NCI-H2029 treated with DMSO at 0.1 percent for 48 hours (cell line): ENCODE measurements around the gene BDH1.
"Not testable (repeated sequence)": the region's sequence is repeated elsewhere in the genome, so short reads cannot be mapped to it uniquely, and the experiment has no call there.

Experiments
- DNase-seq: peaks from one replicate; lab custom pipeline; 2025; lab: John Stamatoyannopoulos, UW

BDH1 gene, protein sequence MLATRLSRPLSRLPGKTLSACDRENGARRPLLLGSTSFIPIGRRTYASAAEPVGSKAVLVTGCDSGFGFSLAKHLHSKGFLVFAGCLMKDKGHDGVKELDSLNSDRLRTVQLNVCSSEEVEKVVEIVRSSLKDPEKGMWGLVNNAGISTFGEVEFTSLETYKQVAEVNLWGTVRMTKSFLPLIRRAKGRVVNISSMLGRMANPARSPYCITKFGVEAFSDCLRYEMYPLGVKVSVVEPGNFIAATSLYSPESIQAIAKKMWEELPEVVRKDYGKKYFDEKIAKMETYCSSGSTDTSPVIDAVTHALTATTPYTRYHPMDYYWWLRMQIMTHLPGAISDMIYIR

DNA sequence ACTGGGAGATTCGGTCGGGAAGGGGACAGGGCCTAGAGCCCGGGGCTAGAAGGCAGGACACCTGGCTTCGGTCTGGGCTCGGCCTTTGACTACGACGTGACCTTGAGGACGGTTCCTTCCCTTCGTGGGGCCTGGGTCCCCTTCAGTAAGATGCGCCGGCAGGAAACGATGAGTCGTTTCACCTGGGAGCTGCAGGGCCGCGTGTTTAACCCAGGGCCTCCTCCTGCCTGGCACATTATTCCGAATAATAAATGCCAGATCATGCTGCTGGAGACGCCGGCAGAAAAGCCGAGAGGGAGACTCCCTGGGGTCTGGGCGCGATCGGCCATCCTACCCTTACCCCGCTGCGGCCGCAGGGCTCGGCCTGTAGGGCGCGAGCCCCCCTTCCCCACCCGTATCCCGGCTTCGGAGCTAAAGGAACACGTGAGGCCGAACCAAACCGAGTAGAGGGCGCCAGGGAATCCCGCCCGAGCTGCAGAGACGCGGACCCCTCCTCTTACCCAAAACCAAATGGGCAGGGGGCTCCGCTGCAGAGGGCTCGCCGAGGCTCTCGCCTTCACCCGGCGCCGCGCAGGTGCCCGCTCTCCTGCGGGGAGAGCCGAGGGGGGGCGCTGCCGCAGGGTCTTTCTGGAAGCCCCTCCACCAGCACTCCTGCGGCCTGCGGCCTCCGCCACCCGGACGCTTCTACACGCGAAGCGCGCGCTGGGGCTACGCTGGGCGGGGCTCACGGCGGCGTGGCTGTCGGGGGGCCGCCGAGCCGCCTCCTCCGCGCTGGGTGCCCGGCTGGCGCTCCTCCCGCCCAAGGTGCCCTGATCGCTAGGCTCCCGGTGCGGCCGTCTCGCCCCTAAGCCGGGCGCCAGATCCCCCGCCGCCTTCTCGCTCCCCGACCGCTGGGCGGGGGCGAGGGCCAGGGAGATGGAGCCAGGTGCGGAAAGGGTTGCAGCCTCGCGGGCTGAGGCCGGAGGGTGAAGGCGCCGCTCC is at the start of gene BDH1:
BDH1 (minus strand) TSS at position 688 of the 981 bp plus-strand sequence. CDS start 9,525 bp downstream, outside the sequence.
- DNase-seq = no peak

DNA sequence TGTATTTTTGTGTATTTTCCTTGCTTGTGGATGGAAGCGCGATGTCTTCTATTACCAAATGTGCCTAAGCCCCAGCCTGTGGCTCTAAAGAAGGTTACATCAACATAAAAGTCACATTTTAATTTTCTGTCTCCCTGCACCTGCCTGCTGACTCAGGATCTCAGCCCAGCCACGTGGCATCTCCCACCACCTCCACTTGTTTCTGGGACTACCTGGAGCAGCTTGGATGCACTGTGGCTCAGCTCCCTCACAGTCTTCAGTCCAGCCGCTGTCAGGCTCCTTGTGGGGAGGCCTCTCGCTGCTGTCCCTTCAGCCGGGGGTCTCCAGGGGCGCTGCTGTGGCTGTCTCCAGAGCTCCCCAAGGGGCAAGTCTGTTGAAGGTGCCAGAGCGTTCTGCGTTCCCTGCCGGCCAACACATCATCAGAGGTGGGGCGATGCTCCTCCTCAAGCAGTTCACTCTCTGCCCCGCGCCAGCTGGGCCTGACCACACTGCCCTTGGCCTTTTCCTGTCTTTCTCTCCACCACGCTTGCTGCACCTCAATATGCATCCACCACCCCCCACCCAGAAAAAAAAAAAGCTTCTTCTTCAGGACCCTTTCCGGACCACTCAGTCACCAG is 47.7 kb upstream of the BDH1 start:
- no peak for DNase-seq

DNA sequence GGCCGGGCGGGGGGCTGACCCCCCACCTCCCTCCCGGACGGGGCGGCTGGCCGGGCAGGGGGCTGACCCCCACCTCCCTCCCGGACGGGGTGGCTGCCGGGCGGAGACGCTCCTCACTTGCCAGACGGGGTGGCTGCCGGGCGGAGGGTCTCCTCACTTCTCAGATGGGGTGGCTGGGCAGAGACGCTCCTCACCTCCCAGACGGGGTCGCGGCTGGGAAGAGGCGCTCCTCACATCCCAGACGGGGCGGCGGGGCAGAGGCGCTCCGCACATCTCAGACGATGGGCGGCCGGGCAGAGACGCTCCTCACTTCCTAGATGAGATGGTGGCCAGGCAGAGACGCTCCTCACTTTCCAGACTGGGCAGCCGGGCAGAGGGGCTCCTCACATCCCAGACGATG is 46.6 kb upstream of the BDH1 start:
- DNase-seq = not testable (repeated sequence)

DNA sequence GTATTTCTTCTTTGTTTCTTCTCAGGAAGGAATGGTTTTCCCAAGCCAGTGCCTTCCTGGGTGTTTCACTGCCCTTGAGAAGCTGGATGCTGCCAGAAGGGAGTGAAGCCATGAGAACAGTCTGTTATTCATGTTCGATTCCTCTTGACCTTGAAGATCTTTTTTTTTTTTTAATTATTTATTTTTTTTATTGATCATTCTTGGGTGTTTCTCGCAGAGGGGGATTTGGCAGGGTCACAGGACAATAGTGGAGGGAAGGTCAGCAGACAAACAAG is 45.7 kb upstream of the BDH1 start:
- not testable (repeated sequence) for DNase-seq

DNA sequence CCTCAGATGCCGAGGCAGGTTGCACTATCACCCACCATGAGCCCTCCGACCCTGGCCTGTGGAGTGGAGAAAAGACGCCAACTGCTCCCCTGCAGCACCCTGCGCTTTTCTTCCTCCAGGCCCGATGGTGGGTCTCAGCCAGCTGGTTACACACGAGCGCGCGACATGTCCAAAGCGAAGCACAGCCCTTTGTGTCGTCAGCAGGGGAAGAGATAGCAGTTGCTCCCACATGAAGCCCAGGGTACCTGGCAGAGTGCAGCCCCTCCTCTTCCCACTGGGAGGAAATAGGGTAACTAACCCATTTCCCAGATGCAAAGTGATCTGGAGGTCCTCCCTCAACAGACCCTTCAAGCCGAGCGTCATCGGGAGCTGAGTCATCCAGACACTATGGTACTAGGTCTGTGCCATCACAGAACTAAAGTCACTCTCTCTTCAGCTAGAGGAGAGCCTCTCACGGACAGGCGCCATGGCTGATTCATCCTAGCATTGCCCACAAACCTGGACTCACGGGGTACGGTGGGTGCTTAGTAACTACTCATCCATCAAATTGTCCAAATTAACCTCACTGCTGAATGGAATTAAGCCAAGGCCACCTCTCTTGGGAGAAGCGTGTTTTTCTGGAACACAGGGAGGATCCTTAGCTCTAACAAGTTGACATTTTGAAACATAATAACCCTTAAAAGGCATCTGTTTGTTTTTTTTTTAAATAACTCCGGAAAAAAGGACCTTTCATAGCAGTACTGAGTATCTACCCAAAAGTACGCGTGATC is 45.2 kb upstream of the BDH1 start:
- DNase-seq = no peak

DNA sequence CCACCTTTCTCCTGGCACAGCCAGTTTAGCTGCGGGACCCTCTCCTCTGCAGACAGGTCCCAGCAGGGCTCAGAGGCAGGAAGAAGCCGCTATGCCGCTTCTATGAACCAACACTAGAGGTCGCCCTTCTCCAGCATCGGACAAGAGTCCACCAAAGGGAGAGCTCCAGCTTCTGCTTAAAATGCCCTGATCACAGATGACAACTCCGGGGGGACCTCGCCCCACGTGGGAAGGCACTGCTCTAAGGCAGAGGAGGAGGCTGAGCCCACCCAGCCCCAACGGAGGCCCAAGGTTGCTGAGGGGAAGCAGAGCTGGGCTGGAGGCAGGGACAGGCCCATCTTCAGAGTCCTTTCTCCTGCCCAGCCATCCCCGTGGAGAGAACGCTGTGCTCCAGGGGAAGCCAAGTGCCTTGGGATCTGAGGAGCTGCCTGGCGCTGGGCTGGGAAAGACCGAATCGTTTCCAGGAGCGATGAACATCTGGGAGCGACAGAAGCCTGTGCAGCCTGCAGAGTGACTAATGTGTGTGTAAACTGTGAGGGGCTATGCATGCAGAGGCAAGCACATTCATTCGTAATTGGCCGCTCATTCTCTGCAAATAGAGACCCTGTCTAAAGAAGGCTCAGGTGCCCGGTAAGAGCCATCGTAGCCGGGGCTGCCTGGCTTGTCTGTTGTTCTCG is 43.5 kb upstream of the BDH1 start:
- DNase-seq = no peak

DNA sequence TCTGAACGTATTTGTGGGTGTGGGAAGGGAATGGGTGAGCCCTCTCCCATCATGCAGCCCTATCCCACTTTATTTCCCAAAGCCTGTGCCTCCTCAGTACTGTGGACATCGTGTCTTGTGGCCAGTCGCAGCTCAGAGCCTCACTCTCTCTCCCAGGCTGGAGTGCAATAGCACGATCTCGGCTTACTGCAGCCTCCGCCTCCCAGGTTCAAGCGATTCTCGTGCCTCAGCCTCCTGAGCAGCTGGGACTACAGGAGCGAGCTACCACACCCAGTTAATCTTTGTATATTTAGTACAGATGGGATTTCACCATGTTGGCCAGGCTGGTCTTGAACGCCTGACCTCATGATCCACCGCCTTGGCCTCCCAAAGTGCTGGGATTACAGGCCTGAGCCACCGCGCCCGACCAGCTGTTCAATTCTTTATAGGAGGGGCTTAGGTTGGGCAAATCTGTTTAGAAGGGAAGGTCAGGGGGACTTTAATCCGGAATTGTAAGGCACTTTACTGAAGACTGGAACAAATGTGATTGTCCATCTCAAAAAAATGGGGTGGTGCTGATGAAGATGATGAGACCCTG is 42.7 kb upstream of the BDH1 start:
- no peak for DNase-seq

DNA sequence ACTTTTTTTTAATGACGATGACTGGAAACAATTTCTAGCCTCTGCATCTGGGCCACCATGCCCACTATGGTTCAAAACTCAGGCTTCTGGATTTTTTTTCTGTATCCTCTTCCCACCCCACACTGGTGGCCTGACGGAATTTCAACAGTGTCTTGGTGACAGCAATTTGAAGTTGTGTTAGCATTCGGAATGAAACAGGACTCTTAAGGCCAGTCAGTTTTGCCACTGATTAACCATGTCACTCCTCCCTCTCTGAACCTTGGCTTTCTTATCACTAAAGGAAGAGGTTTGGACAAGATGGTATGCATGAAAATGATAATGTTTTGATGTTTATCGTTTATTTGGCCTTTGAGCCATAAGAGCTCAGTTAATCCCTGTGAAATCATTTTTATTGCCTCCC is 41.6 kb upstream of the BDH1 start:
- no peak for DNase-seq

DNA sequence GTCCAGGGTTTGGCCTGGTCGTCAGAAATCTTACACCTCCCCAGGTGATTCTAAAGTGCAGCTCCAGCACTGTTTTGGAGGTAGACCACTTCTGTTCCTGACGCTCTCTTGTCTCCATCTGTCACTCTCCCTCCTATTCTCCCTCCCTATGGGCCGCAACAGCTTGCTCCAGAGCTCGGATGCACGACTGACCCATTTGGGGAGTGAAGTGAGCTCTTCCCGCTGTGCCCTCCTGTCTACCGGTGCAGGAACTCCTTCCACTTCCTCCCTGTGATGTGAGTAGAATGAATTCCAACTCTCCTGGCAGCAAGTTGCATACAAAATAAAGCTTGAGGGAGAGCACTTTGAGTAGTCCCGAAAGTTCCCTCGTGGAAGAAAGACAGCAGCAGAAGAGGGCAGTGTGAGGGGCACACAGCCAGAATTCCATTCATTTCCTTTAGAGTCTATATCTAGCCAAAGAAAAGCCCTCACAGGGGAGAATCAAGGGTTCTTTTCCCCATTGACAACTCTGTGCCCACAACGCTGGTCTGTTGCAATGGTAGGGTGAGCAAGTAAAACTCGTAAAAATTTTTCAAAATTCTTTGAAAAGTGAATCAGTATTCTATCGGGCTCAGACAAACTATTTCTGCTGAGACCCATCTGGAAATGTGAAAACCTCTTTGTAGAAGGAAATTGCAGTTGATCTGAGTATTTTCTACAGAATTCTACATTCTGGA is 39.9 kb upstream of the BDH1 start:
- no peak for DNase-seq

DNA sequence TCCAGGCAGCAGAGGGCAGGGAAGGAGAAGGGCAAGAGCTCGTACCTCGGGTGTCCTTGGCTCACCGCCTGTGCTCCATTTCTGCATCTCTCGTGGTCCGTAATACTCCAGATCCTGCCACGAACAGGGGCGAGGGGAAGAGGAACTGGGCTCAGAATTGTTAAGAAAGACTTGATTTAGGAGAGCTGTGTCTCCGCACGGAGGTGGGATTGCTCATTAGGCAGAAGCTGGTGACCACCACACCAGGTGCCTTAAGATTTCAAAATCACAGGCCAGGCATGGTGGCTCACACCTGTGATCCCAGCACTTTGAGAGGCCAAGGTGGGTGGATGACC is 37.2 kb upstream of the BDH1 start:
- no peak for DNase-seq

DNA sequence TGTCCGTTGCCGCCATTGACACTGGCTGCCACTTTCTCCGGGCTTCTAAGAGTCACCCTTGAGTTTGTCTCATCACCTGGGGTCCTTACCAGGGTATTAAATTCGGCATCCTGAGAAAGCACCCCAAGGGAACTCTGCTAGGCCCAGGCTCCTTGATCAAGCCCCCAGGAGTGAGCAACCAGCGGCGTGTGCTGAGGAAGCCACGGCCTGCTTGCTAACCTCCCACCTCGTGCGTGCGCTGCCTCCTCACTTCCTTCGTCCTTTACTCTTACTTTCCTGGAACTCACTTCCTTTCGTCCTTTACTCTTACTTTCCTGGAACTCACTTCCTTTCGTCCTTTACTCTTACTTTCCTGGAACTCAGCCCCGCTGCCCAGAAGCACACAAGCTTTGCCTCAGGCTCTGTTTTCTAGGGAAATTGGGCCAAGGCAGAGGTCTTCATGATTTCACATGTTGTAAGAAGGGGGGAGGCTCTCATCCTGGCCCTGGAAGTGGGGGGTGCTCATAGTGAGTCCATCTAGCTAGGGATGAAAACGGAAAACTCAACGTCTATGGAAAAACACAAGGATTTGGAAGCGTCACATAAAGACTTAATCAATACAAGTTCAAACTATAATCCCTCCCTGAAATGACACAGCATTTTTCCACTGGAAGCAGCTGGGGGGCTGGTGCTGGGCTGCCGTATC is 36.7 kb upstream of the BDH1 start:
- DNase-seq = no peak

DNA sequence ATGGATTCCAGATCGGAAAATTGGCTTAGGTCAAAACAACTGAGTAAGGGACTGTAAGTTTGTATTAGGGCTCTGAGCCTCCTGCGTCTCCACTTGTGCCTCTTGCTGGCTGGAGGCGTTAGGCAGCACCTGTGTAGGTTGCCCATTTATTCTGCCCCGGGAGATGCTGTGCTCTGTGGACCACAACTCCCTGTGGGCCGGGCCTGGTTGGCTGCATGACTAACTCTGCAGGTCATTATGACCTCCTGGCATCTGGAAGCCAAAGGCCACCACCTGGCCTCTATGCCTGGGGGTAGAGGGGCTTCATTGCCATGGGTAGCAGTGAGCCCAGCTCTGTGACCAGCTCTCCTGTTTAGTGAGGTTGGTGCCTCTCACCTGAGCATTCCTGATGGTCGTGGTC is 36.0 kb upstream of the BDH1 start:
- DNase-seq = no peak

DNA sequence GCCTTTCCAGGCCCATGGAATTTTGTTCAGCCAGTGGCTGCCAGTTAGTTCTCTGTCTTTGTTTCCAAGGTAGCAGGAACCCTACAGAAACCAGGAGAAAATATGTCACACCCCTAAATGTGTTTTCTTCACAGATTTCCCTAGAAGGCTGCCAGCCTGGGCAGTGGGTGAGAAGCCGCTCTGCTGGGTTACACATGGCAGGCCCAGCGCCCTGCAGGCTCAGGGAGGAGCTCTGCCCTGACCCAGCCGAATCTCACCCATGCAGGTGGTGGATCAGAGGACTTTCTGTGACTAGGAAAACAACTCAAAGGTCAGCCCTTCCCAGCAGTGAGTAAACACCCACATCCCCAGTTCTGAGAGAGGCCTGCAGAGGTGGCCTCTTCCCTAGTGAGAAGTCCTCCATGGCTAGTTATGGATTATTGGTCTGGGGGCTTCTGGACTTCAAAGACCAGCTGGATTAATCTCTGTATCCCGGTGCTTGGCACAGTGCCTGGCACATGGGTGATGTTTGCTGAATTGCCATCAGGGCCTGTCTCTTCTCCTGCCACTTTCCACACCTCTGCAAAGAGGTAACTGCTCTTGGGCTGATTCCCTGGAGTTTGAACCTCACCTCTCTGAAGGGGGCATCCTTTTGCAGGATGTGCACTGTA is 34.7 kb upstream of the BDH1 start:
- no peak for DNase-seq

DNA sequence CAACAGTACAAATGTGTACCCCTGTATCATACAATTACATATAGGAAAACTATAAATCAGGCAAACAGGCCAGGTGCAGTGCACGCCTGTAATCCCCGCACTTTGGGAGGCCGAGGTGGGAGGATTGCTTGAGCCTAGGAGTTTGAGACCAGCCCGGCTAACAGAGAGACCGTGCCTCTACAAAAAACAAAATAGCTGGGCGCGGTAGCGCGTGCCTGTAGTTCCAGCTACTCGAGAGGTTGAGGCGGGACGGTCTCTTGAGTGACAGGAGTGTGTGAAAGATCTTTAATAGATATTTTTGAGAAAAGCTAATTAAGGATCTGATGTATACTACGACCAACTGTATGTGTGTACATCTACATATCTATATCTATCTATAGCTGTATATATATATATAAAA is 33.8 kb upstream of the BDH1 start:
- DNase-seq = no peak

DNA sequence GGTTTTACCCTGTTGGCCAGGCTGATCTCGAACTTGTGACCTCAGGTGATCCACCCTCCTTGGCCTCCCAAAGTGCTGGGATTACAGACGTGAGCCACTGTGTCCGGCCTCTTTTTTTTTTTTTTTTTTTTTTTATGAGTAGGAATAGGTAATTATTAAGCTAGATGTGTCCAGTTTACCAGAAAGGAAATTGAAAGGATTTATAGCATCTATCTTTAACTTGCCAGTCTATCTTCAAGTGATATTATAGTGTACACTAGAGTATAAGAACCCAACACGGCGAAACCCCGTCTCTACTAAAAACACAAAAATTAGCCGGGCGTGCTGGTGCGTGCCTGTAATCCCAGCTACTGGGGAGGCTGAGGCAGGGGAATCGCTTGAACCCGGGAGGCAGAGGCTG is 31.0 kb upstream of the BDH1 start:
- not testable (repeated sequence) for DNase-seq

DNA sequence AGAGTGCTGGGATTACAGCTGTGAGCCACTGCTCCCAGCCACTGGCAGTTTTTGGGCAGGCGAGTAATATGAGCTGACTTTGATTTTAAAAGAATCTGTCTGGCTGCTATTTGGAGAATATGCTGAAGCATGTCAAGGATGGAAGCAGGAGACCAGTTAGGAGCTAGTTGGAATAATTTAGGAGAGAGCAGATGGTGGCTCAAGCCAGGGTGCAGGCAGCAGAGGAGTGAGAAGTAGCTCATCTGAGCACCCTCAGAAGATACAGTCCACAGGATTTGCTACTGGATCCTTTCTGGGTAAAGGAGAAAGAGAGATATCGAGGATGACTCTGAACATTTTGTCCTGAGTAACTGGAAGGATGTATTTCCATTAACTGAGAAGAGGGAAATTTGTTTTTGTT is 30.4 kb upstream of the BDH1 start:
- no peak for DNase-seq

DNA sequence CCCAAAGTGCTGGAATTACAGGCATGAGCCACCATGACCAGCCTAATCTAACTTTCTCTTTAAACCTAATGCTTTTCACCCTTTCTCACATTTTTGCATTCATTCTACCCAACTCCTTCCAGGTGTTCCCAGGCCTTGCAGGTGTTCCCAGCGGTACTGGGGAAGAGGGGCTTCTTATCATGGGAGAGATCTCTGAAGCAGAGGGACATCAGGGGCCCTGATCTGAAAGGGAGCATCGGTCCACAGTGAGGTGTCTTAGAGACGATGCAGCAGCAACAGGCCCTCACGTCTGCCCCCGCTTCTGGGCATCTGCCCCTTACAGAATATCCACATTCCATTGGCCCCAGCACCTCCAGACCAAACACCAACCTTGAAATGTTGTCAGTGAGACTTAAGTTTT is 29.0 kb upstream of the BDH1 start:
- DNase-seq = no peak

DNA sequence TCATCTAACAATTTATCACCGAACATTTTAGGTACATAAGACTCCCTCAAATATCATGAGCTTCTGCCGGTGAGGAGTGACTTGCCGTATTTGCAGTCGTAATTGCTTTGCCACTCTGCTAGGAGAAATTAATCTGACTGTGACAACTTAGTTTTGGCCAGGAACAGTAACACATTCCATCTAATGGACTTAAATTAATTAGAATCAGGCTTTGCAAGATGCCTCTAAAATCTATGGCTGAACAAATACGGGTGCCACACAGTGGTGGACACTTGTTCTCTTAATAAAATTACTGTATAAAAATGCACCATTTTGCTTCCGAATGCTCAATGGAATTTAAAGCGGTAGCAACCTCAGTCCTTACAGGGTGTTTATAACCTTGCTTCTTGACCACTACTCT is 27.6 kb upstream of the BDH1 start:
- no peak for DNase-seq

DNA sequence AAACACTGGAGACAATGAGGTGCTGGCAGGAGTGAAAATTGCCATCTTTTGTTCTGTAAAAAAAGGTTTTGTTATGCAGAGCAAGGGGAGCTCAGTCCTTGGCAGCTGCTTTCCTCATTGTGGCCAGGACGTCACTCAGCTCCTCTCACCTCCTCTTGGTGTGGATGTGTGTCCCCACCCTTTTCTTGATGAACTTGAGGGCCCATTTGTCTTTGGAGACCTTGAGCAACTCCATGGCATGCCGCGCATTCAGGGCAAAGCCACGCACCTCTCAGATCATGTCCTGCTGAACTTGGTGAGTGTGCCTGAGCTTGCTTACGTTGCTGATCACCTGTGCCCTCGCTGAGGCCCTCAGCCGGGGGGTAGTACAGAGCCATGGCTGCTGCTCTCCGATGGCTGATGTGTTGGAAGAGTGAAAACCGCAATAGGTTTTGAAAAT is 24.5 kb upstream of the BDH1 start:
- no peak for DNase-seq

DNA sequence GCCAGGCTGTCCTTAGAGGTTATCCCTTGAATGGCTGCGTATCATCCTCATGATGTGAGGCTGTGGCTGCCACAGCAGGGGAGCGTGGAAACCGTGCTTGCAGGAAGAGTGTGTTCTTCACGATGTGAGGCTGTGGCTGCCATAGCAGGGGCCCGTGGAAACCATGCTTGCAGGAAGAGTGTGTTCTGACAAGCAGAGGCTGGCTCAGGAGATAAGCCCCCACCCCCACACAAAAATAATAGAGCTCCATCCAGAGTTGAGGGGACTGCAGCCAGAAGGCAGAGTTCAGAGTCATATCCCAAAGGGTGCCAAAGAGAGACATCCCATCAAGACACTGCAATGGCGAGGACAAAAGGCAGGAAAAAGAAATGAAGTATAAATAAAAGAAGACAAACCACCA is 22.6 kb upstream of the BDH1 start:
- DNase-seq = no peak
